H1 (cell line): Measurements from ENCODE around the gene DENND6B. TPM values are rescaled to one million over a fixed set of nuclear protein-coding genes. Genes with fewer than 3 reads are reported as not detected.

ENCODE experiments used
- CTCF ChIA-PET: fragments of 300-600 bp; sonication (Branson Sonifier 250); formaldehyde crosslinking; loops from one replicate; lab custom pipeline; 2021; ENCODE audit not compliant: partially characterized antibody; lab: Charles Lee
- POLR2A ChIA-PET: fragments of 300-600 bp; sonication (Branson Sonifier 250); formaldehyde crosslinking; loops from one replicate; lab custom pipeline; 2021; ENCODE audit warnings: inconsistent platforms; ENCODE audit not compliant: partially characterized antibody; lab: Charles Lee
- DNase-seq, 2 experiments: peaks; one replicate each; pipeline versions ENCODE4 v3.0.0 to v3.0.0-alpha.2; 2010 to 2022; ENCODE audit warnings: low spot score in 2 of 2, low read depth in 1 of 2, mixed read lengths in 1 of 2
- FAIRE-seq: peaks from 2 replicates; lab custom pipeline; 2011; peaks lifted over from hg19 to GRCh38; lab: Jason Lieb, UNC
- H2AFZ ChIP-seq: 2 replicates; pipeline ENCODE4 v1.8.1; 2012; ENCODE audit warnings: low read length, inconsistent platforms
- H2AK5ac ChIP-seq: 2 replicates; pipeline ENCODE4 v1.6.1; 2013; ENCODE audit warnings: low read depth, low read length
- H2BK120ac ChIP-seq: replicated peaks from 2 replicates; pipeline ENCODE3; 2013; ENCODE audit warnings: low read depth, low read length, inconsistent platforms
- H2BK12ac ChIP-seq: 2 replicates; pipeline ENCODE4 v1.6.1; 2013; ENCODE audit warnings: low read depth, low read length
- H2BK15ac ChIP-seq: 2 replicates; pipeline ENCODE4 v1.6.1; 2013; ENCODE audit warnings: low read length
- H2BK20ac ChIP-seq: 2 replicates; pipeline ENCODE4 v1.6.1; 2013; ENCODE audit warnings: low read length
- H2BK5ac ChIP-seq: 2 replicates; pipeline ENCODE4 v1.6.1; 2013; ENCODE audit warnings: low read depth, low read length
- H3K14ac ChIP-seq: 2 replicates; pipeline ENCODE4 v1.6.1; 2013; ENCODE audit warnings: inconsistent platforms; ENCODE audit not compliant: insufficient read length
- H3K18ac ChIP-seq: 2 replicates; pipeline ENCODE4 v1.6.1; 2013; ENCODE audit warnings: low read length; ENCODE audit errors: extremely low read depth
- H3K23ac ChIP-seq: 2 replicates; pipeline ENCODE4 v1.6.1; 2013; ENCODE audit warnings: inconsistent platforms; ENCODE audit not compliant: insufficient read length
- H3K23me2 ChIP-seq: 2 replicates; pipeline ENCODE4 v1.6.1; 2013; ENCODE audit warnings: low read depth, low read length
- H3K27ac ChIP-seq: 2 replicates; pipeline ENCODE4 v1.6.1; 2011; ENCODE audit warnings: low read depth, low read length, inconsistent platforms
- H3K27me3 ChIP-seq, 4 experiments: replicated peaks in 1 of 4; 1 replicate in 1 of 4; 2 replicates in 3 of 4; pipeline versions ENCODE4 v1.6.1 to v1.8.1; 2011 to 2013; ENCODE audit warnings: low read length in 3 of 4, mild to moderate bottlenecking in 3 of 4, inconsistent platforms in 2 of 4, mixed read lengths in 2 of 4, moderate library complexity in 1 of 4; ENCODE audit not compliant: control insufficient read depth in 3 of 4, insufficient read depth in 3 of 4; ENCODE audit errors: extremely low read depth in 1 of 4
- H3K36me3 ChIP-seq, 4 experiments: 2 replicates each; pipeline versions ENCODE4 v1.6.1 to v1.8.1; 2011 to 2013; ENCODE audit warnings: mild to moderate bottlenecking in 4 of 4, low read length in 3 of 4, moderate library complexity in 2 of 4, control low read depth in 1 of 4, inconsistent platforms in 1 of 4; ENCODE audit not compliant: insufficient read depth in 4 of 4, control insufficient read depth in 2 of 4
- H3K4ac ChIP-seq: replicated peaks from 2 replicates; pipeline ENCODE3; 2013; ENCODE audit warnings: low read length, low read depth, mixed read lengths, inconsistent platforms; ENCODE audit not compliant: insufficient read length
- H3K4me1 ChIP-seq, 4 experiments: replicated peaks in 1 of 4; 1 replicate in 1 of 4; 2 replicates in 3 of 4; pipeline versions ENCODE4 v1.6.1 to v1.8.1; 2011 to 2013; ENCODE audit warnings: low read length in 3 of 4, inconsistent platforms in 2 of 4, mixed read lengths in 1 of 4; ENCODE audit not compliant: insufficient read depth in 4 of 4, control insufficient read depth in 3 of 4
- H3K4me2 ChIP-seq, 2 experiments: 2 replicates each; pipeline versions ENCODE4 v1.6.1 to v1.8.1; 2011 to 2013; ENCODE audit warnings: low read depth in 2 of 2, low read length in 2 of 2, control low read depth in 1 of 2, inconsistent platforms in 1 of 2, mild to moderate bottlenecking in 1 of 2; ENCODE audit not compliant: insufficient read depth in 1 of 2
- H3K4me3 ChIP-seq, 4 experiments: fragments of 200-600, 300-600 bp in 1 of 4; sonication (generic), shearing (Covaris generic), sonication (Bioruptor Twin) in 1 of 4; 2 replicates each; pipeline versions ENCODE4 v1.5.1 to v1.8.1; 2011 to 2016; ENCODE audit warnings: low read length in 4 of 4, low read depth in 3 of 4, control low read depth in 2 of 4, inconsistent platforms in 2 of 4, mild to moderate bottlenecking in 2 of 4, mixed read lengths in 1 of 4, moderate library complexity in 1 of 4; ENCODE audit not compliant: insufficient read depth in 2 of 4; ENCODE audit errors: extremely low read depth in 1 of 4
- H3K56ac ChIP-seq: replicated peaks from 2 replicates; pipeline ENCODE3; 2013; ENCODE audit warnings: low read depth, mild to moderate bottlenecking, mixed read lengths, low read length, inconsistent platforms; ENCODE audit not compliant: insufficient read length
- H3K79me1 ChIP-seq: 2 replicates; pipeline ENCODE4 v1.6.1; 2013; ENCODE audit warnings: low read depth, low read length, control low read depth
- H3K79me2 ChIP-seq, 2 experiments: 2 replicates each; pipeline versions ENCODE4 v1.6.1 to v1.8.1; 2012 to 2013; ENCODE audit warnings: low read length in 2 of 2, mild to moderate bottlenecking in 2 of 2, inconsistent platforms in 1 of 2; ENCODE audit not compliant: insufficient read depth in 2 of 2, control insufficient read depth in 1 of 2
- H3K9ac ChIP-seq, 4 experiments: replicated peaks in 1 of 4; 1 replicate in 1 of 4; 2 replicates in 3 of 4; pipeline versions ENCODE4 v1.6.1 to v1.8.1; 2011 to 2013; ENCODE audit warnings: low read depth in 3 of 4, low read length in 3 of 4, control low read depth in 2 of 4, mild to moderate bottlenecking in 2 of 4, moderate library complexity in 2 of 4, inconsistent platforms in 1 of 4; ENCODE audit errors: extremely low read depth in 1 of 4
- H3K9me3 ChIP-seq, 2 experiments: 2 replicates each; pipeline versions ENCODE4 v1.6.1 to v1.8.1; 2012 to 2013; ENCODE audit warnings: mild to moderate bottlenecking in 2 of 2, moderate library complexity in 2 of 2, control low read depth in 1 of 2, inconsistent platforms in 1 of 2, low read depth in 1 of 2, low read length in 1 of 2, mixed read lengths in 1 of 2; ENCODE audit not compliant: insufficient read depth in 2 of 2
- H4K20me1 ChIP-seq, 2 experiments: replicated peaks in 1 of 2; 2 replicates each; pipeline versions ENCODE3 to v1.8.1; 2011 to 2013; ENCODE audit warnings: inconsistent platforms in 2 of 2, low read length in 2 of 2, mild to moderate bottlenecking in 1 of 2; ENCODE audit not compliant: insufficient read depth in 2 of 2, control insufficient read depth in 1 of 2
- H4K5ac ChIP-seq: 2 replicates; pipeline ENCODE4 v1.6.1; 2013; ENCODE audit warnings: low read length, low read depth, mixed read lengths, inconsistent platforms; ENCODE audit not compliant: insufficient read length
- H4K8ac ChIP-seq: 2 replicates; pipeline ENCODE4 v1.8.0; 2013; ENCODE audit warnings: mild to moderate bottlenecking, moderate library complexity, low read length, inconsistent platforms; ENCODE audit not compliant: insufficient read depth; ENCODE audit errors: extremely low read depth
- H4K91ac ChIP-seq: replicated peaks from 2 replicates; pipeline ENCODE3; 2013; ENCODE audit warnings: low read length, mixed read lengths, inconsistent platforms; ENCODE audit not compliant: insufficient read length
- CTCF ChIP-seq, 3 experiments: IDR thresholded peaks; 1 replicate in 2 of 3; 2 replicates in 1 of 3; pipeline versions ENCODE4 v1.5.1 to v1.6.1; 2011; ENCODE audit warnings: low read length in 3 of 3, mild to moderate bottlenecking in 3 of 3, inconsistent platforms in 2 of 3, low read depth in 1 of 3, moderate library complexity in 1 of 3; ENCODE audit not compliant: insufficient read depth in 1 of 3; ENCODE audit errors: control extremely low read depth in 1 of 3
- EZH2 ChIP-seq: fragments of 200-600 bp; sonication (generic); IDR thresholded peaks from 2 replicates; pipeline ENCODE4 v1.7.1; 2012; ENCODE audit warnings: low read depth, mild to moderate bottlenecking, moderate library complexity, low read length, inconsistent platforms; ENCODE audit not compliant: severe bottlenecking
- KDM5A ChIP-seq: fragments of 200-600 bp; IDR thresholded peaks from 2 replicates; pipeline ENCODE4 v1.7.1; 2012; ENCODE audit warnings: mild to moderate bottlenecking, low read length, inconsistent platforms, mixed read lengths
- POU5F1 ChIP-seq: IDR thresholded peaks from 2 replicates; pipeline ENCODE4 v1.6.1; 2011; ENCODE audit warnings: low read depth, mild to moderate bottlenecking, low read length, moderate library complexity
- RAD21 ChIP-seq, 2 experiments: IDR thresholded peaks in 1 of 2; conservative IDR thresholded peaks in 1 of 2; 2 replicates each; pipeline ENCODE4 v1.6.1; 2011; ENCODE audit warnings: low read depth in 2 of 2, low read length in 2 of 2, improper control_type of control experiment in 1 of 2, inconsistent platforms in 1 of 2, mild to moderate bottlenecking in 1 of 2, moderate library complexity in 1 of 2
- SIRT6 ChIP-seq: IDR thresholded peaks from one replicate; pipeline ENCODE4 v1.7.1; 2012; ENCODE audit warnings: low read length, inconsistent platforms
- SIX5 ChIP-seq: IDR thresholded peaks from 2 replicates; pipeline ENCODE4 v1.6.1; 2011; ENCODE audit warnings: mild to moderate bottlenecking, low read depth, low read length
- SUZ12 ChIP-seq: fragments of 200-600 bp; sonication (generic); IDR thresholded peaks from 2 replicates; pipeline ENCODE4 v1.6.1; 2012; ENCODE audit warnings: mild to moderate bottlenecking, inconsistent platforms, low read length, moderate library complexity, mixed read lengths
- TCF12 ChIP-seq: IDR thresholded peaks from 2 replicates; pipeline ENCODE4 v1.6.1; 2011; ENCODE audit warnings: low read depth, mild to moderate bottlenecking, low read length
- WGBS, 2 experiments: shearing (Covaris generic) in 1 of 2; methylation state at CpG; one replicate each; pipeline versions ENCODE4 v1.1.6 to v1.1.7; 2013 to 2015; ENCODE audit warnings: low lambda C conversion rate in 2 of 2, mixed read lengths in 2 of 2, inconsistent platforms in 1 of 2, low coverage in 1 of 2, missing lambda C conversion rate in 1 of 2; ENCODE audit not compliant: insufficient replicate concordance in 2 of 2, insufficient coverage in 1 of 2, insufficient read length in 1 of 2; ENCODE audit errors: extremely low coverage in 1 of 2, missing lambda C conversion rate in 1 of 2; 5-methylcytosine and 5-hydroxymethylcytosine counted together
- polyA plus RNA-seq, 7 experiments: library from polyadenylated mRNA; depleted of rRNA in 3 of 7; stranded (reverse) in 5 of 7; unstranded in 2 of 7; fragments of >200 nt in 5 of 7; fragments of 200-250 nt in 2 of 7; gene quantifications; 1 replicate in 5 of 7; 2 replicates in 1 of 7; 4 replicates in 1 of 7; pipeline versions ENCODE4 v1.2.1 to v1.2.3, GENCODE V29; 2011 to 2013; ENCODE audit warnings: missing spikeins in 2 of 7, mixed read lengths in 2 of 7
- total RNA-seq: library from RNA; stranded (reverse); fragmentation: NEBNext Ultra II Directional; extraction: Animal tissue kit (Norgen Biotek cat#: 25700); gene quantifications from 2 replicates; pipeline ENCODE4 v1.2.1, GENCODE V29; 2021
- TF ChIP-seq, protein P1 (sequence below): IDR thresholded peaks from 2 replicates; pipeline ENCODE4 v1.6.1; 2012; ENCODE audit warnings: inconsistent platforms

DENND6B gene
- total and polyA plus RNA-seq, 2 of the 8 experiments (the other 6 are each of a cell fraction or from before 2014, with no cell fraction given) = 1.1 to 1.9 TPM

- CTCF ChIA-PET = interaction anchor here (0.5 to 4.7 kb wide), 3 partner anchors 9 to 128 kb away, joined by 4 to 30 read pairs (median 4); partner anchors contain the start of gene HDAC10
- H3K9ac ChIP-seq = no peak overlapping the region
- TF ChIP-seq SIX5 (no peak), SUZ12 (no peak), POU5F1 (no peak), SIRT6 (no peak), EZH2 (no peak), CTCF (IDR thresholded peaks at IDR 0.05; ENCODE audit: control extremely low read depth in 1 of 3, insufficient read depth in 1 of 3, low read depth in 1 of 3, low read length in 3 of 3) (no peak), TCF12 (no peak), RAD21 (IDR thresholded peaks at IDR 0.05 in 1 of 2, conservative IDR thresholded peaks at IDR 0.05 in 1 of 2; ENCODE audit: low read depth in 2 of 2, low read length in 2 of 2) (no peak), KDM5A (no peak)
- TF ChIP-seq, protein P1, sequence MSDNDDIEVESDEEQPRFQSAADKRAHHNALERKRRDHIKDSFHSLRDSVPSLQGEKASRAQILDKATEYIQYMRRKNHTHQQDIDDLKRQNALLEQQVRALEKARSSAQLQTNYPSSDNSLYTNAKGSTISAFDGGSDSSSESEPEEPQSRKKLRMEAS = no peak
Measured at GRCh38 chr22:50268655-50269113, 58.1 kb downstream of the DENND6B start.

More at GRCh38 chr22:50268655-50269113, 58.1 kb downstream of the DENND6B start:
- H4K5ac ChIP-seq = no peak overlapping the region
- 90% methylated on average over 7 of the region's 9 CpGs; no CpG with 5 or more reads in 1 of the 2 experiments for WGBS, 2 experiments
- POLR2A ChIA-PET = interaction anchor here (1.4 kb wide), 1 partner anchor 23 kb away, joined by 3 read pairs; no protein-coding TSS in a partner anchor
- H2BK15ac ChIP-seq = no peak overlapping the region; the same call in 1 of the 2 replicates
- H3K23ac ChIP-seq = no peak overlapping the region
- FAIRE-seq = no peak
- no peaks in the 10 kb centered on the region for H3K79me2 ChIP-seq
- peak overlapping the region; percentile 36; the same call in 1 of the 2 replicates for H4K8ac ChIP-seq
- peaks cover 0 to 10% of the 10 kb centered on the region in 2 experiments; a peak in 1 of 4 replicates for H3K9me3 ChIP-seq
- H2AK5ac ChIP-seq = no peak overlapping the region
- peaks cover 2 to 14% (median 9%) of the 10 kb centered on the region in 4 experiments; a peak in 6 of 7 replicates for H3K4me1 ChIP-seq
- H4K20me1 ChIP-seq = peaks cover 0 to 3% of the 10 kb centered on the region in 2 experiments
- DNase-seq = no peak
- no peak overlapping the region; the same call in 1 of the 2 replicates for H2BK12ac ChIP-seq
- no peak overlapping the region for H2BK120ac ChIP-seq
- H3K79me1 ChIP-seq = no peaks in the 10 kb centered on the region
- H3K14ac ChIP-seq = no peak overlapping the region
- no peak overlapping the region for H2BK20ac ChIP-seq
- H3K36me3 ChIP-seq = no peaks in the 10 kb centered on the region
- H2AFZ ChIP-seq = no peak overlapping the region
- H3K18ac ChIP-seq = no peak overlapping the region
- no peak overlapping the region for H2BK5ac ChIP-seq
- peaks cover 11% of the 10 kb centered on the region; the same call in 1 of the 2 replicates for H3K23me2 ChIP-seq
- no peak overlapping the region for H3K27ac ChIP-seq
- no peak overlapping the region for H3K4me3 ChIP-seq
- H3K56ac ChIP-seq = no peak overlapping the region
- H3K27me3 ChIP-seq = peaks cover 24 to 53% (median 41%) of the 10 kb centered on the region in 4 experiments; a peak in 6 of 7 replicates
- no peak overlapping the region for H3K4me2 ChIP-seq
- no peak overlapping the region for H4K91ac ChIP-seq
- H3K4ac ChIP-seq = no peak overlapping the region
